K562 (cell line): ENCODE data around the gene COL28A1. TPM values are rescaled to one million over a fixed set of nuclear protein-coding genes. Genes with fewer than 3 reads are reported as not detected.

Source experiments
- CREB1 ChIP-seq, 2 experiments: sonication (generic) in 1 of 2; formaldehyde crosslinking in 1 of 2; IDR thresholded peaks; 2 replicates each; pipeline versions ENCODE4 v1.6.1 to v1.8.0; 2012 to 2022; ENCODE audit warnings: inconsistent platforms in 1 of 2, mild to moderate bottlenecking in 1 of 2, missing genetic modification reagents in 1 of 2, moderate library complexity in 1 of 2
- DEAF1 ChIP-seq: fragments of 450-650 bp; formaldehyde crosslinking; IDR thresholded peaks from 2 replicates; pipeline ENCODE4 v1.4.0; 2020; ENCODE audit warnings: mild to moderate bottlenecking, moderate library complexity
- FOXJ2 ChIP-seq: fragments of 200-800 bp; sonication (Bioruptor generic); IDR thresholded peaks from 2 replicates; pipeline ENCODE4 v1.6.1; 2016; ENCODE audit warnings: missing genetic modification characterization, missing compliant biosample characterization
- KLF16 ChIP-seq: IDR thresholded peaks from 2 replicates; pipeline ENCODE4 v1.6.1; 2016; ENCODE audit warnings: antibody characterized with exemption
- MXD1 ChIP-seq: fragments of 250-450 bp; sonication (Bioruptor Pico); IDR thresholded peaks from 2 replicates; pipeline ENCODE4 v1.8.0; 2021; ENCODE audit warnings: borderline replicate concordance, mild to moderate bottlenecking, moderate library complexity; ENCODE audit not compliant: poor library complexity, severe bottlenecking
- NCOA4 ChIP-seq: fragments of 450-650 bp; IDR thresholded peaks from 2 replicates; pipeline ENCODE4 v1.6.1; 2018; ENCODE audit warnings: mild to moderate bottlenecking; ENCODE audit not compliant: partially characterized antibody
- PHB ChIP-seq: fragments of 250-450 bp; sonication (Bioruptor Pico); IDR thresholded peaks from 2 replicates; pipeline ENCODE4 v1.5.0; 2021
- RBBP5 ChIP-seq: fragments of 200-600 bp; sonication (generic); IDR thresholded peaks from 2 replicates; pipeline ENCODE4 v1.6.1; 2012; ENCODE audit warnings: borderline replicate concordance, mild to moderate bottlenecking, low read length, control low read depth, inconsistent platforms; ENCODE audit not compliant: insufficient read depth, poor library complexity, severe bottlenecking
- RREB1 ChIP-seq: fragments of 250-450 bp; sonication (Bioruptor Pico); IDR thresholded peaks from 2 replicates; pipeline ENCODE4 v1.4.0; 2020
- SP1 ChIP-seq: sonication (generic); formaldehyde crosslinking; IDR thresholded peaks from 2 replicates; pipeline ENCODE4 v1.8.1; 2022; ENCODE audit warnings: mild to moderate bottlenecking, missing genetic modification reagents
- TRIM25 ChIP-seq: fragments of 450-650 bp; IDR thresholded peaks from 2 replicates; pipeline ENCODE4 v1.7.0; 2016; ENCODE audit warnings: borderline replicate concordance
- ZBTB33 ChIP-seq: sonication (generic); formaldehyde crosslinking; IDR thresholded peaks from 2 replicates; pipeline ENCODE4 v1.8.1; 2023; ENCODE audit warnings: mild to moderate bottlenecking, missing genetic modification reagents
- ZNF23 ChIP-seq: fragments of 250-450 bp; sonication (Bioruptor Pico); IDR thresholded peaks from 2 replicates; pipeline ENCODE4 v1.4.0; 2020; ENCODE audit warnings: mild to moderate bottlenecking
- polyA plus RNA-seq, 8 experiments: library from polyadenylated mRNA; depleted of rRNA in 4 of 8; stranded (reverse) in 5 of 8; unstranded in 3 of 8; fragments of >200 nt; fragmentation: Nextera tagmentation in 2 of 8; fragmentation: Illumina TruSeq in 1 of 8; extraction: Ambion mirVana in 2 of 8; extraction: Trizol in 1 of 8; gene quantifications; 2 replicates each; pipeline versions ENCODE4 v1.2.1 to v1.2.3, GENCODE V29; 2011 to 2014; ENCODE audit warnings: inconsistent platforms in 1 of 8, missing spikeins in 1 of 8
- total RNA-seq, 7 experiments: library from RNA; depleted of rRNA in 6 of 7; stranded (reverse); fragments of >200 nt in 6 of 7; fragmentation: Illumina TruSeq in 2 of 7; extraction: Trizol in 2 of 7; gene quantifications; 2 replicates each; pipeline versions ENCODE4 v1.2.1 to v1.2.3, GENCODE V29; 2011 to 2021; ENCODE audit warnings: low replicate concordance in 1 of 7

Gene COL28A1
- total and polyA plus RNA-seq, 9 of the 15 experiments (the other 6 are each of a cell fraction or from before 2014, with no cell fraction given) = 0.03 to 0.13 (median 0.05) TPM; not detected in 3

- TF ChIP-seq ZNF23 = no peak
- no peak for TF ChIP-seq CREB1 (IDR thresholded peaks at IDR 0.05)
- TF ChIP-seq CREB1 (CRISPR knock-in tag; IDR thresholded peaks at IDR 0.05) = peak; percentile 35; the same call in 1 of the 2 replicates
- no peak for TF ChIP-seq TRIM25
- peak; percentile 14; the same call in 1 of the 2 replicates for TF ChIP-seq ZBTB33
- TF ChIP-seq RBBP5 = peak; percentile 98
- TF ChIP-seq NCOA4 = no peak
- TF ChIP-seq SP1 (CRISPR knock-in tag) = peak; percentile 69; the same call in 1 of the 2 replicates
- no peak for TF ChIP-seq FOXJ2 (tag)
- TF ChIP-seq MXD1 = no peak
- no peak for TF ChIP-seq DEAF1 (CRISPR knock-in tag)
- no peak for TF ChIP-seq PHB
- TF ChIP-seq RREB1 (CRISPR knock-in tag) = no peak
- no peak for TF ChIP-seq KLF16
Observed at GRCh38 chr7:7566651-7567611, 31.3 kb upstream of the COL28A1 start, which contains the start of gene MIOS (continued).
